Measurements from ENCODE around the gene NKAIN2.

- TF ChIP-seq CTCF (conservative IDR thresholded peaks at IDR 0.05 in 1 of 2, IDR thresholded peaks at IDR 0.05 in 1 of 2; ENCODE audit: extremely low read depth in 1 of 2, insufficient read depth in 1 of 2, low read depth in 1 of 2, low read length in 2 of 2) (no peak), EZH2 (IDR thresholded peaks at IDR 0.05; ENCODE audit: borderline replicate concordance, low read length) (no peak)
These were observed 481.5 kb downstream of the NKAIN2 start for GRCh38 chr6:124285146-124285545.

Data from mammary epithelial cell (primary cell).